ES-I3 (cell line): ENCODE data around the gene LRRFIP1.
A peak's percentile ranks its signal among the peaks of the same experiment; 100 is the strongest.

ENCODE experiments used
- H3K36me3 ChIP-seq: 2 replicates; pipeline ENCODE4 v1.6.1; 2013; ENCODE audit warnings: mild to moderate bottlenecking, low read length, control low read depth, moderate library complexity; ENCODE audit not compliant: insufficient read depth
- H3K4me1 ChIP-seq: 2 replicates; pipeline ENCODE4 v1.6.1; 2013; ENCODE audit warnings: mild to moderate bottlenecking, control low read depth, low read length; ENCODE audit not compliant: insufficient read depth
- H3K9ac ChIP-seq: 2 replicates; pipeline ENCODE4 v1.6.1; 2013; ENCODE audit warnings: low read depth, mild to moderate bottlenecking, low read length, moderate library complexity
- H3K9me3 ChIP-seq: 2 replicates; pipeline ENCODE4 v1.6.1; 2013; ENCODE audit warnings: mild to moderate bottlenecking, low read length, moderate library complexity; ENCODE audit not compliant: control insufficient read depth, insufficient read depth

LRRFIP1 gene, protein sequence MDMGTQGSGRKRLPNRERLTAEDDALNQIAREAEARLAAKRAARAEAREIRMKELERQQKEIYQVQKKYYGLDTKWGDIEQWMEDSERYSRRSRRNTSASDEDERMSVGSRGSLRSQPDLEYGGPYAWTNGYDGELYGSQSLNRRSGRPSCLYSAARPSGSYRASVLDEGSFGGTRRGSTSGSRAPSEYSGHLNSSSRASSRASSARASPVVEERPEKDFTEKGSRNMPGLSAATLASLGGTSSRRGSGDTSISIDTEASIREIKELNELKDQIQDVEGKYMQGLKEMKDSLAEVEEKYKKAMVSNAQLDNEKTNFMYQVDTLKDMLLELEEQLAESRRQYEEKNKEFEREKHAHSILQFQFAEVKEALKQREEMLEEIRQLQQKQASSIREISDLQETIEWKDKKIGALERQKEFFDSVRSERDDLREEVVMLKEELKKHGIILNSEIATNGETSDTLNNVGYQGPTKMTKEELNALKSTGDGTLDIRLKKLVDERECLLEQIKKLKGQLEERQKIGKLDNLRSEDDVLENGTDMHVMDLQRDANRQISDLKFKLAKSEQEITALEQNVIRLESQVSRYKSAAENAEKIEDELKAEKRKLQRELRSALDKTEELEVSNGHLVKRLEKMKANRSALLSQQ

DNA sequence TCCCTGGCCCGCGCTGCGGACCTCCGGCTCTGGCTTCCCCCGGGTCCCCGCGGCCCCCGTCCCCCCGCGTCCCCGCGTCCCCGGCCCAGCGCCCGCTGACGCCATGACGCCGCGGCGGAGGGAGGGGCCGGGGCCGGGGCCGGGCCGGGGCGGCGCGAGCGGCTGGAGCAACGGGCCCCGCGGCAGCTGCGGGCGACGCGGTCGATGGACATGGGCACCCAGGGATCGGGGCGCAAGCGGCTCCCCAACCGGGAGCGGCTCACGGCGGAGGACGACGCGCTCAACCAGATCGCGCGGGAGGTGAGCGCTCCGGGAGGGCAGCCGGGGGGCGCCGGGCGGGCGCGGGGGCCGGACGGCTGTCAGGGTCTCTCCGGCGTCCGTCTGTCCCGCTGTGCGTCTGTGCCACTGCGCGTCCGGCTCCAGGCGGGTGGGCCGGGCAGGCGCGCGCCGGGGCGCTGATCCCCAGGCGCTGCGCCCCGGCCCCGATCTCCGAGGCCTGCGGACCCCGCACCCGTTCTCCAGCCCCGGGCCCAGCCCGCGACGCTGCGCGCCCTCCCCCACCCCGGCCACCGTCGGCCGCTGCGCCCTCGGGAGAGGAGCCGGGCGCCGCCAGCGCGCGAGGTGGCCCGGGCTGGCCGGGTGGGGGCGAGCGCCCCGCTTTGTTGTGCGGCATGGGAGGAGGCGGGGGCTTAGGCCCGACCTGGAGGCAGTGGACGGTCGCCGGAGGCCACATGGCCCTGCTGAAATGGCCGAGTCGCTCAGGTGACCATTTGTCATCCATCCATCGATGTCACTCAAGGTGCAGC, at the start of gene LRRFIP1:
Gene LRRFIP1 (plus strand): TSS at position 147 of the 806 bp plus-strand sequence. CDS start 58 bp downstream, at position 205.
- Histone ChIP-seq H3K9ac (peak within 1 kb of the TSS; percentile 75), H3K4me1 (peaks cover 10% of the 10 kb centered on the region), H3K36me3 (peaks cover 15% of the 10 kb centered on the region), H3K9me3 (peaks cover 8% of the 10 kb centered on the region; the same call in 1 of the 2 replicates)

DNA sequence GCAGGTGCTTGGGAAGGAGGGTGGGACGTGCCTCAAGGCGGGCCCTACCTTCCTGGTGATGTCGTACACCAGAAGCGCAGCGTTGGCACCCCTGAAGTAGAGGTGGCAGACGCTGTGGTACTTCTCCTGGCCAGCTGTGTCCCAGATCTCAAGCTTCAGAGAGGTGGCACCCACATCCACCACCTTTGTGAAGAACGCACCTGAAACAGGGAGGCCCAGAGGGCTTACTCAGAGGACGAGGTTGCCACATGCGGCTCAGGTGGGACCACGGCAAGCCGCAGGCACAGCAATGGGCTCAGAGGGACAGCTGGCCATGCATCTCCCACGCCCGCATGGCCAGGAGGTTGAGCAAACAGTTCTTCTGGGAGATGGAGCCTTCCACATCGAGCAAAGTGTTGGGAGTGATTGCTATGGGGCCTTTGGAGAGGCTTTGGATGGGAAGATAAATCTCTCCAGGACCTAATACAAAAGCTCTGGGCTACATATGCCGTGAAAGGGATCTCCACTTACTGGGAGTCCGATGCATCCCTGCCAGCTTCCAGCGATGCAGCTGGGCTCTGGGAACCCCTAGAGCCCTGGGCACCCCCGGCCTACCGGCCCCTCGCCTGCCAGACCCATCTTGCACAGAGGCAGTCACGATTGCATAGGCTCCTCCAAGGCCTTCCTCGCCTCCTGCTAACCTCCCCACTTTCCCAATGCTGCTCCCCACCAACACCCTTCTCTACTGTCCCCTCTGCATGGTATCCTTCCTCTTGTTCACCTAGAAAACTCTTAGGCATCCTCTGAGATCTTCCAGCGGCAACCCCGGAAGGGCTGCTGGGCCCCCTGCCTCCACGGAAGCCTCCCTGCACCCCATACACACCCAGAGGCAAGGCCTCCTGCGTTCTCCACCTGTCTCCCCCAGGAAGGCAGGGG, 49.2 kb upstream of the LRRFIP1 start:
- H3K4me1 ChIP-seq, result peaks cover 5% of the 10 kb centered on the region; the same call in 1 of the 2 replicates
- H3K9me3 ChIP-seq, result no peaks in the 10 kb centered on the region
- H3K36me3 ChIP-seq, result peaks cover 15% of the 10 kb centered on the region
- no peak overlapping the region for H3K9ac ChIP-seq

DNA sequence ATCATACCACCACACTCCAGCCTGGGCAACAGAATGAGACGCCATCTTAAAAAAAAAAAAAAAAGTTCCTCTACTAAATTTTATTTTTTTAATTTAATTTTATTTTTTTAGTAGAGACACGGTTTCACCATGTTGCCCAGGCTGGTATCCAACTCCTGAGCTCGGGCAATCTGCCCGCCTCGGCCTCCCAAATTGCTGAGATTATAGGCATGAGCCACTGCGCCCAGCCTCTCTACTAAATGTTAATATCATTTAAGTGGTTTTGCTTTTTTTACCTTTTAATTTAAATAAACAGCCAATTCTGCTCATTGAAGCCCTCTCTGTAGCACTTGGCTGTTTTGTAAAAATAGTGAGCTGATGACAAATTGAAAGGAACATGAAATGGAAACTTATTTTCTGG, 46.1 kb upstream of the LRRFIP1 start:
- Histone ChIP-seq H3K9ac (no peak overlapping the region), H3K9me3 (no peaks in the 10 kb centered on the region), H3K4me1 (peaks cover 15% of the 10 kb centered on the region), H3K36me3 (peaks cover 25% of the 10 kb centered on the region)

DNA sequence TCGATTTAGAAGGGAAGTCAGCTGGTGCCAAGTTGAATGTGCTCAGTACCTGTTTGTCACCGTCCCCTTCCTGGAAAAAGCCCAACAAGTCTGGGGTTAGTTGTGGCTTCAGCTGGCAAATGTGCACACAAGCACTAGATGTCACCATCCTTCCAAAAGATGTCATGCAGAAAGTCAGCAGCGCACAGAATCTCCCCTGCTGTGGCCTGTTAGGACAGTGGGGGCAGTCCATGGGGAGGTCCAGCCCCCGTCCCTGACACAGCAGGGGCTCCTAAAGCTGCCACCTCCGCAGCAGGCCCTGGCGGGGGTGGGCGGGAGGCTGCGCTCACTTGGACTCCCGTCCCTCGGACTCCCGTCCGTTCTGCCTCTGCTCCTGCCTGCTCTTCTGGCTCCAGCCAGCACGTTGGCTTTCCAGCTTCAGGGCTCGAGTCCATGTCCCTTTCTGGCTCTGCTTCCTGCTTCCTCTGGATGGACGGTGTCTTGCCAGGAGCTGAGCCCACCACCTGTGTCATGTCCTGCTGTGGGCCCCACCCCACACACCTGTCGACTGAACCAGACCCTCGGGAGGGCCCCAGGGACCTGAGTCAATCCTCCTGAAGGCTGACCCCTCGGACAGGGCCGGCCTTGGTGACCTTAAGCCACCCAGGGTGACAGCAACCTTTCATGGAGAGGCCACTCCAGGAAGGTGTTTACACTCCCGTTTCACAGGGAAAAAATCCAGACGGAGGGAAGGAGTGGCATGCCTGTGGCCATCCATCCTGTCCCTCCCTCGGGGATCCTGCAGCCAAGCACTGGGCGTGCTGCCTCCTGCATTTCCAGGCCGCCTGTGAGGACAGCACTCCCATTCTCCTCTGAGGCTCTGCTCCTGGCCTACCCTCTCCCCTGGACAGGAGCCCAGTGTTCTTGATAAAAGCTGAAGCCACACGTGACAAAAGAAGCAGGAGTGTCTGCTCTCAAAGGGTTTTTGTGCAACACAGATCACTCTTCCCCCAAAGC, 45.3 kb upstream of the LRRFIP1 start:
- Histone ChIP-seq H3K36me3 (peaks cover 18% of the 10 kb centered on the region), H3K9ac (no peak overlapping the region), H3K9me3 (no peaks in the 10 kb centered on the region), H3K4me1 (peaks cover 18% of the 10 kb centered on the region)

DNA sequence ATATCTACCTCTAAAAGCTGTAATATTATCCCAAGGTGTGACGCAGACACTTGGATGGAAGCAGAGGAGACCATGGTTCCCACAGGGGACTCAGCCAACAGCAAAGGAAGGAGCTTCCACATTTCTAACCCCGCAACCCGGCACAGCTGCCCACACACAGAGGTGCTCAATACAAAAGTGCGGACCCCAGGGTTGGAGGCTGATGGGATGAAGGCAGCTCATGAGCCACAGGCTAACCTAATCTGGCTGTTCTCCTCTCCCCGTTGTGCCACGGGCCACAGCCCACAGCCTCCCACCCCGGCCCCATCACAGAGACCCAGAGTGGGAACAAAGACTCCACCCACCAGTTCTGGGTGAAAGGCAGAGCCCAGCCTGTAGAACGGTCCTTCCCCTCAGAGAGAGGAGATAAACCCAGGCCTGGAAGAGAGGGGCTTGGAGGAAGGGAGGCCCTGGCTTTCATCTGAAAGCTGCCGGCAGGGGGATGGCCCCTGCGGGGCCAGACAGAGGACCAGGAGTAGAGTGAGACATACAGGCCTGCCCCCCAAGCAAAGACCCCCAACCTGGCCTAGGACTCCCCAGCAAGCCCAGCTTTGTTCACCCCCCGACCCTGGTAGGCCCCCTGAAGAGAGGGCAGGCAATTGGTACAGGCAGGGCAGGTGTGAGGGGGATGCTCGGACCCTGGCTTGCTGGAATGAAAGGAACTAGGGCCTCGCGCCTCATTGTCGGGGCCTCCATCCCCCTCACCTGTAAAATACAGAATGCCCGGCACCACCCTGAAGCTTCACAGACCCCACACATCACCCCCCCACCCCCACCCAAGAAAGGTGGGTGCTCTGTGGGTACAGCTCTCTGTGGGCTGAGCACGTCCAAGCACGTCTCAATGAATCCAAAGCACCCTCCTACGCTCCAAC, 43.7 kb upstream of the LRRFIP1 start:
- Histone ChIP-seq H3K9ac (no peak overlapping the region), H3K9me3 (no peaks in the 10 kb centered on the region), H3K36me3 (peaks cover 20% of the 10 kb centered on the region), H3K4me1 (peaks cover 18% of the 10 kb centered on the region)

DNA sequence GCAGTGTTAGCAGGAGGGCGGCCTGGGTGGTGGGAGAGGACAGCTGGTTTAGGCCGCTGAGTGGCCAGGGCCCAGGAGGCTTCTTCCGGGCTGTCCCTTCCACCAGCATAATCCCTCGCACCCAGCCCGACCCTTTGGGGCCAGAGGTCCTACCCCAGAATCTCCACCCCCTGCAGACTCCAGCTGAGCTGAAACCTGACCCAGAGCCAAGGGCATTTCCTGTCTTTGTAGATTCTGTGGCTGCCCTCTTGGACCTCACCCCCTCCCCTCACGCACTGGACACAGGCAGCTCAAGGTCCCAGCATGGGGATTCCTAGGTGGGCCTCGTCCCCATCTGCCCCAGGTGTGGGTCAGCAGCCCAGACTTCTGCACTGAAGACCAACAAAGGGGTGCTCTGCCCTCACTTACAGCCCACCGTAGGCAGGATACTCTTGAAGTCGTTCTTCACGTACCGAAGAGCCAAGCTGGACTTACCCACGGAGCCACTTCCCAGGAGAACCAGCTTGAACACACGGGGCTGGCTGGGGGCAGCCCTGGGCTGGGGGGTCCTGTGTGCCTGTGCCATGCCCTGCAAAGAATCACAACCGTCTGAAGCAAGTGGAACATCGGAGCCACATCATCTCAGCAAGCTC, 41.7 kb upstream of the LRRFIP1 start:
- Histone ChIP-seq H3K9me3 (no peaks in the 10 kb centered on the region), H3K36me3 (peaks cover 20% of the 10 kb centered on the region), H3K4me1 (peaks cover 18% of the 10 kb centered on the region), H3K9ac (no peak overlapping the region)

DNA sequence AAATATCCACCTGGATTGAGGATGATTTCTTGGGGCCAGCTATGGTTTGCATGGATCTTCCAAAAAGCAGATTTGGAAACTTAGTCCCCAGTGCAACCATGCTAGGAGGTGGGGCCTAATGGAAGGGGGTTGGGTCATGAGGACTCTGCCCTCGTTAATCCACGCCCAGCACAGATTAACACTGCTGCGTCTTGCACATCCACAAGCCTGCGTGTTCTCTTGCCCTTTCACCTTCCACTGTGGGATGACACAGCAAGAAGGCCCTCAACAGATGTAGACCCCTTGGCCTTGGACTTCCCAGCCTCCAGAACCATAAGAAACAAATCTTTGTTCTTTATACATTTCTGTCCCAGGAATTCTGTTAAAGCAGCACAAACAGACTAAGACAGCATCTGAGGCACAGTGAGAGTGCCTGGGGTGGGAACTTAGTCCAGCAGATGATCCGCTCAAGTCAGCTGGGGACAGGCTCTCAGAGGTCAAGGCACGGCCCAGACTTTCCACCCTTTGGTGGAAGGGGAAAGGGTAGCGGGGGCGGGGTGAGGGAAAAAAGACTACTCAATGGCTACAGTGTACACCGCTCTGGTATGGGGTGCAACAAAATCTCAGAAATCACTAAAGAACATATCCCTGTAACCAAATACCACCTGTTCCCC, 39.2 kb upstream of the LRRFIP1 start:
- H3K9ac ChIP-seq, result peak overlapping the region; percentile 54
- H3K4me1 ChIP-seq, result peaks cover 23% of the 10 kb centered on the region
- H3K9me3 ChIP-seq, result no peaks in the 10 kb centered on the region
- H3K36me3 ChIP-seq, result peaks cover 22% of the 10 kb centered on the region

DNA sequence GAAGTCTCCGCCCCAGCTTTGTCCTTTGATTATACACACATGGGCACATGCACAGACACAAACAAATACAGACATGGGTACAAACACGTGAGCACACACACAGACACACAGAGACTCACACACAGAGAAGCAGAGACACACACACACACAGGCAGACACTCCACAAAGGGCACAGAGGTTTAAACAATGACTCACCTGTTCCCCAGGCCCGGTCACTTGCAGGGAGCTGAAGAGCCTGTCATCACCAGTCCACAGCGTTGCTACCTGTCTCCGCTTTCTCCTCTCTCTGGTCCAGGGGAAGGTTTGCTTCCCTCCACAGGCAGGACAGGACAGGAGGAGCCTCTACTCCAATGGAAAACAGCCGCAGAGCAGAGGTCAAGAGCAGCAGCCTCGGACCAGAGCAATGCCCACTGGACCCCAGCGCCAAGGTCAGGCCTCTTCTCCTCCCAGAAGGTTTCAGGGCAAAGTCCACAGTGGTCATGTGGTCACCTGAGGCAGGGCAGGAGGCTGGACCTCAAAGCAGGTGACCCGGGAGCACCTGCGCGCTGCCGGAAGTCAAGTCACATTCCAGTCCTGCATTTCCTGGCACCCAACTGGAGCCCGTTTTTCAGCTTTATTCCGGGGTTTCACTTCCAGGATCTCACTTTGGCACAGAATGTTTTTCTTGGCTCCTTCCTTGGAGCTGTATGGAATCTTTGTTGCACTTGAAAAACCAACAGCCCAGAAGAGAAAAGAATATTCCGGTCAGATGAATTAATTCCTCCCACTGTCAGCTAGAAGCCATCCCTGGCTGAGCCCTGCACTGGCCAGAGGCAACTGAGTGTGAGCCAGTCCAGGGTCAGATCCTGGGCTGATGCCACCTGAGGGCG, 36.9 kb upstream of the LRRFIP1 start, which contains the start of gene RAB17:
Gene RAB17 (minus strand): TSS at position 463 of the 869 bp plus-strand sequence. CDS start 4,580 bp downstream, outside the sequence.
- H3K9ac ChIP-seq, result peak within 1 kb of the TSS; percentile 54

DNA sequence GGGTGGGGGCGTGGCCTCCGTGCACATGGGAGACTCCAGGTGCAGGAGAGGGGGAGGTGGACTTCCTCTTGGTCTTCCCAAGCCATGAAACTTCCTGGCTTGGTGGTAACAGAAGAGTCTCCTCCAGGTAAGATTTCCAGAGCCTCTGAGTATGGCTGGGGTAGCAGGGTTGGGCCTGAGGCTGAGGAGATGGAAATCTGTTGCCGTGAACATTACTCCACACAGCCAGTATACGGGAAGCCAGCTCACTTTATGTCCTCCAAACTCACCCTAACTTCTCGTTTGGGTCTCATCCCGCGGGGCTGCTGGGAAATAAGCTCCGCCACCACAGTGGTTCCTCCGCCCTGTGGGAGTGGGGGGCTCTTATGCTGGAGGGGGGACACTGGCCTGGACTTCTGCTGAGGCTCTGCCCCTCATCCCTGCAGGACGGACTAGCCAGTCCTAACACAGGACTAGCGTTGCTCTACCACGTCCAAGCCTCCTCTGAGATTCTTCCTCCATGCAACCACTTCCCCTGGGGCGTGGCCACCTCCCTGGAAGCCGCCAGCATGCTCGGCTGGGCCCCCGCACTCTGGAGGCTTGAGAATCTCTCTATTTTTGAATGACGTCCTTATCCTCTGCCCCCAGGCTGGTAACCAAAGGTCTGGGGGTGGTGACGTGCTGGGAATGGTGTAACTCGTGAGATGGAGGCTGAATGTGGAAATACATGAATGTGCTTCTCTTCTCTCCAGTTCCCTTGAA, 36.1 kb upstream of the LRRFIP1 start:
- Histone ChIP-seq H3K9ac (peak overlapping the region; percentile 54), H3K9me3 (no peaks in the 10 kb centered on the region), H3K36me3 (peaks cover 8% of the 10 kb centered on the region), H3K4me1 (peaks cover 33% of the 10 kb centered on the region)

More for the DNA sequence above, 36.9 kb upstream of the LRRFIP1 start, which contains the start of gene RAB17:
- Histone ChIP-seq H3K36me3 (peaks cover 8% of the 10 kb centered on the region), H3K4me1 (peaks cover 40% of the 10 kb centered on the region), H3K9me3 (no peaks in the 10 kb centered on the region)

DNA sequence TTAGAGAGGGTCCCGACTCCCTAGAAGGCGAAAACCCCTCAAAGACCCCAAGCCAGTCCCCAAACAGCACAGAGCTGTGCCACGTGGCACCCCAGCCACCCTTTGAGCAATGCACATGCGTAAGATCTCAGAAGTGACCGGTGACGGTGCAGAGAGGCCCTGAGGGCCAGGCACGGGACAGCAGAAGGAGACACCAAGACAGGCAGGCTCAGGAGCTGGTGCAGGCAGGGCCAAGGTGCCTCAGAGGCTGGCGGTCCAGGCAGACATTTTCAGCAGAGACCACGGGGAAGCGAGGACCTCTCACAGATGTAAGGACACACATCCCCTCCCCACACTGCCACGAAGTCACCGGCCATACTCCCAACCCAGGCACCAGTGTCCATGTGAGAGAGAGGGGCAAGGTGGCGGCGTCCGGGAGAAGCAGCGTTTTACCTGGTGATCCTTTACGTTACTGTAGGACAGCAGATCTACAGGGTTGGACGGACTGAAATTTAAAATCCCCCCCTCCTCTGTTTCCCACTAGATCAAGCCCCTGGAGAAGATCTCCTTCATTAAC, 34.9 kb upstream of the LRRFIP1 start:
- Histone ChIP-seq H3K36me3 (peaks cover 8% of the 10 kb centered on the region; the same call in 1 of the 2 replicates), H3K9ac (no peak overlapping the region), H3K9me3 (no peaks in the 10 kb centered on the region), H3K4me1 (peaks cover 26% of the 10 kb centered on the region)
